ENCODE data around the gene AMIGO3.
"Not testable (repeated sequence)": the region's sequence is repeated elsewhere in the genome, so short reads cannot be mapped to it uniquely, and the experiment has no call there.

AMIGO3 gene

DNA sequence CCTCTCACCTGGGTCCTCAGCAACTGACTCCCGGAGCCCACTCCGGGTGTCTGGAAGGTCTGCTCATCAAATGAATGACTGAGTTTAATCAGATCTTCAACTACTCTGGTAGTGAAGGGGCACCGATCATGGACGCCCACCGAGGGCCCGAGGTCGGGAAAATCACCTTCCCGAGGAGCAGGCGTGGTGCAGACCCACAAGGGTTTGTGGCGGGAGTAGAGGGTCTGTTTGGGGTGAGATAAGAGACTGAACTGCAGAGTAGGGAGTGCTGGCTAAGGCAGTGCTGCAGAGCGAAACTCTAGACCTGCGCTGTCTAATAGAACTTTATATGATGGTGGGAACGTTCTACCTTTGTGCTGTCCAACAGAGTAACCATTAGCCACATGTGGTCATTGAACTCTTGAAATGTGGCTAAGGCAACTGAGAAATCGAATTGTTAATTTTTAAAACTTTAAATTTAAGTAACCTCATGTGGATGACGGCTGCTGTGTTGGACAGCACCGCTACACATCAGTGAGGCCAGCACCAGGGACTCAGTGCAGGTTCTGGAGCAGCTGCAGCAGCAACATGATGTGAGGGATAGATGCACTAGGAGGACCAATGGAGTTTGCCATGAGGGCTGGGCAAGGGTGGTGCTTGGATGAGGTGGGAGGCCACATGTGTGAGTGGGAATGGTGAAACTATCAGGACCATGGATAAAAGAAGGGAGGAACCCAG lies 29.4 kb downstream of the AMIGO3 start:
- not testable (repeated sequence) for H3K9me3 Mint-ChIP-seq; H3K27me3 Mint-ChIP-seq; H3K36me3 Mint-ChIP-seq (ENCODE audit: low read depth)
- Mint-ChIP-seq H3K4me1 (ENCODE audit: low read depth) (peaks cover 48% of the 10 kb centered on the region), H3K27ac (peak overlapping the region; percentile 95), H3K4me3 (peak overlapping the region; percentile 96)

GRCh38 chr3:49689046-49689907 lies 30.2 kb downstream of the AMIGO3 start, which contains the start of the genes MST1 and RNF123:
MST1 (minus strand) TSS chr3:49689474; CDS start chr3:49688691, 783 bp downstream.
RNF123 (plus strand) TSS chr3:49689557; CDS start chr3:49691166, 1,609 bp downstream.
- Mint-ChIP-seq H3K4me1 (ENCODE audit: low read depth) (peaks cover 48% of the 10 kb centered on the region), H3K36me3 (ENCODE audit: low read depth) (no peaks in the 10 kb centered on the region), H3K27ac (peak within 1 kb of the TSS; percentile 95), H3K4me3 (peak within 1 kb of the TSS; percentile 96), H3K9me3 (no peaks in the 10 kb centered on the region), H3K27me3 (no peaks in the 10 kb centered on the region)

DNA sequence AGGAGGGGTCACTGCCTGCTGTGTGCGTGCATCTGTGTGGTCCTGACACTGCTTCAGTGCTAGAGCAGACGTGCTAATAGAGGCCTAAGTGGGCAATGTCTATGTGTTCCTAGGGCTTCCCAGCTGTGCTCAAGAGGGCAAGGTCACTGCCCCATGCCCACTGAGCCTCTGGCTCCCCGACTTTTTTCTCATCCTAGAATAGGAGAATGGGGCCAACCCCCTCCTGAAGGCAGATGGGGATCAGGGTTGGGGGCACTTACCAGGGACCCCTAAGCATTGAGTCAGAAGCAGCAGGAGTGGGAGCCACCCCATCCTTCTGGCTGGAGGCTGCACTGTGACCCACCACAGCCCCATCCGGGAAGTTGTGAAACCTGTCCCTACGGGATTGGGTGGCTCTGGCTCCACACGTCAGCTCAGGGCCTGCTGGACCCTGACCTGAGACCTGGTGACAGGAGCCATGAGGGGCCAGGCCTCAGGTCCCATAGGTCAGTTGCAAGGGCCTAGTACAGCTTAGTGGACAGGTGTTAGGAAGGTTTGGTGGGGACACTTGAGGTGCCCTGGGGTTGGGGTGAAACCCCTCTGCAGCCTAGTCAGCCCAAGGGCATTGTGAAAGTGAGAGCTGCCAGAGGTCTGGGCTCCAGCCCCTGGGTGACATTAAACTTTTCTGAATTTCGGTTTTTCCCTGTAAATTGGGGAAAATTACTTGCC lies 31.0 kb downstream of the AMIGO3 start:
- Mint-ChIP-seq H3K27ac (peak overlapping the region; percentile 95), H3K4me3 (peak overlapping the region; percentile 96), H3K4me1 (ENCODE audit: low read depth) (peaks cover 44% of the 10 kb centered on the region)
- not testable (repeated sequence) for H3K36me3 Mint-ChIP-seq (ENCODE audit: low read depth); H3K27me3 Mint-ChIP-seq; H3K9me3 Mint-ChIP-seq

GRCh38 chr3:49687424-49687795 lies 32.1 kb downstream of the AMIGO3 start:
- H3K27ac Mint-ChIP-seq; H3K9me3 Mint-ChIP-seq; H3K36me3 Mint-ChIP-seq (ENCODE audit: low read depth); H3K4me3 Mint-ChIP-seq; H3K27me3 Mint-ChIP-seq: not testable (repeated sequence)
- peaks cover 40% of the 10 kb centered on the region for H3K4me1 Mint-ChIP-seq (ENCODE audit: low read depth)

GRCh38 chr3:49686769-49687423 lies 32.6 kb downstream of the AMIGO3 start:
- not testable (repeated sequence) for H3K36me3 Mint-ChIP-seq (ENCODE audit: low read depth); H3K9me3 Mint-ChIP-seq; H3K27ac Mint-ChIP-seq; H3K27me3 Mint-ChIP-seq; H3K4me3 Mint-ChIP-seq
- H3K4me1 Mint-ChIP-seq (ENCODE audit: low read depth) = peaks cover 40% of the 10 kb centered on the region

DNA sequence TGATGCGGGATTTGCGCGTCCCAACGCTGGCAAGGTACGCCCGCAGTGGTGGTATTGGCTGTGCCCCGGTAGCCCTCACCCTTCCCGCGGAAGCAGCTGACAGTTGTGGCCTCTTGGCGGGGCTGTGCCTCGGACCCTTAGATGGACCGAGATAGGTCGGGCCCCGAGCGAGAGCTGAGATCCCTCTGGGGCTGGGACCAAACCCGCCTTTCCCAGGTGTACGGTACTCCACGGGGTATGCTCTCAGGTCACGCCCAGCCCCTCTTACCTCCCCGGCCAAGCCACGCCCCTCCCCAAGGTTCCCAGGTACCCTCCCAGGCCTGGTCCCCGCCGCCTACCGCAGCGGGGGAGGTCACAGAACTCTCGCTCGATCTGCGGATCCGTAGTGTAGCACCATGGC lies 33.1 kb downstream of the AMIGO3 start:
- peaks cover 39% of the 10 kb centered on the region for H3K4me1 Mint-ChIP-seq (ENCODE audit: low read depth)
- H3K4me3 Mint-ChIP-seq = peak overlapping the region; percentile 35
- not testable (repeated sequence) for H3K27ac Mint-ChIP-seq; H3K9me3 Mint-ChIP-seq; H3K36me3 Mint-ChIP-seq (ENCODE audit: low read depth); H3K27me3 Mint-ChIP-seq

DNA sequence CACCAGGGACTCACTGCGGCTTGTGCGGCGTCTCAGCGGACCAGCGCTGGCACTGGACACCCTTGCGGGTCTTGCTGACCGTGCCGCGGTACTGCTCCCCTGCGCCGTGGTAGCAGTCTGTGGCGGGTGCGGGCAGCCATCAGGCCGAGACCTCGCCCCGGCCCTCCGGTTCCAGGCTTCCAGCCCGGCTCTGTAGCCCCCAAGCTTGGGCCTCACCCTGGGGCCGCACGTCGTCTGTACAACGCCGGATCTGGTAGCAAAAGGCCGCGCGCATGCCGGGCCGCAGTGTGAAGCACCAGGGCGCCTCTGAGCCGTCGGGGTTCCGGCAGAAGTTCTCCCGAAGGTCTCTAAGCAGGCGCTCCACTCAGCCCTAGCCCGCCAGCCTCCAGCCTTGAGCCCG lies 33.6 kb downstream of the AMIGO3 start:
- H3K4me1 Mint-ChIP-seq (ENCODE audit: low read depth) = peaks cover 34% of the 10 kb centered on the region
- not testable (repeated sequence) for H3K36me3 Mint-ChIP-seq (ENCODE audit: low read depth); H3K27me3 Mint-ChIP-seq; H3K27ac Mint-ChIP-seq; H3K4me3 Mint-ChIP-seq; H3K9me3 Mint-ChIP-seq

GRCh38 chr3:49685103-49685502 lies 34.4 kb downstream of the AMIGO3 start:
- not testable (repeated sequence) for H3K4me3 Mint-ChIP-seq, H3K27ac Mint-ChIP-seq, H3K9me3 Mint-ChIP-seq, H3K27me3 Mint-ChIP-seq
- Mint-ChIP-seq H3K36me3 (ENCODE audit: low read depth) (peaks cover 11% of the 10 kb centered on the region), H3K4me1 (ENCODE audit: low read depth) (peaks cover 27% of the 10 kb centered on the region)

- not testable (repeated sequence) for H3K27ac Mint-ChIP-seq, H3K27me3 Mint-ChIP-seq, H3K4me3 Mint-ChIP-seq, H3K9me3 Mint-ChIP-seq
- Mint-ChIP-seq H3K4me1 (ENCODE audit: low read depth) (peaks cover 21% of the 10 kb centered on the region), H3K36me3 (ENCODE audit: low read depth) (peaks cover 18% of the 10 kb centered on the region)
Observed at GRCh38 chr3:49684453-49684852, 35.0 kb downstream of the AMIGO3 start.

GRCh38 chr3:49683162-49683561 lies 36.3 kb downstream of the AMIGO3 start:
- Mint-ChIP-seq H3K4me1 (ENCODE audit: low read depth) (peaks cover 11% of the 10 kb centered on the region), H3K27ac (no peak overlapping the region), H3K4me3 (no peak overlapping the region), H3K36me3 (ENCODE audit: low read depth) (peaks cover 20% of the 10 kb centered on the region), H3K9me3 (no peaks in the 10 kb centered on the region), H3K27me3 (no peaks in the 10 kb centered on the region)

GRCh38 chr3:49681543-49681942 lies 37.9 kb downstream of the AMIGO3 start:
- H3K4me3 Mint-ChIP-seq = no peak overlapping the region
- H3K27ac Mint-ChIP-seq = no peak overlapping the region
- H3K4me1 Mint-ChIP-seq (ENCODE audit: low read depth) = peaks cover 4% of the 10 kb centered on the region
- H3K27me3 Mint-ChIP-seq = no peaks in the 10 kb centered on the region
- peaks cover 33% of the 10 kb centered on the region for H3K36me3 Mint-ChIP-seq (ENCODE audit: low read depth)
- H3K9me3 Mint-ChIP-seq = no peaks in the 10 kb centered on the region

GRCh38 chr3:49681232-49681522 lies 38.3 kb downstream of the AMIGO3 start:
- no peak overlapping the region for H3K4me3 Mint-ChIP-seq
- H3K9me3 Mint-ChIP-seq = no peaks in the 10 kb centered on the region

DNA sequence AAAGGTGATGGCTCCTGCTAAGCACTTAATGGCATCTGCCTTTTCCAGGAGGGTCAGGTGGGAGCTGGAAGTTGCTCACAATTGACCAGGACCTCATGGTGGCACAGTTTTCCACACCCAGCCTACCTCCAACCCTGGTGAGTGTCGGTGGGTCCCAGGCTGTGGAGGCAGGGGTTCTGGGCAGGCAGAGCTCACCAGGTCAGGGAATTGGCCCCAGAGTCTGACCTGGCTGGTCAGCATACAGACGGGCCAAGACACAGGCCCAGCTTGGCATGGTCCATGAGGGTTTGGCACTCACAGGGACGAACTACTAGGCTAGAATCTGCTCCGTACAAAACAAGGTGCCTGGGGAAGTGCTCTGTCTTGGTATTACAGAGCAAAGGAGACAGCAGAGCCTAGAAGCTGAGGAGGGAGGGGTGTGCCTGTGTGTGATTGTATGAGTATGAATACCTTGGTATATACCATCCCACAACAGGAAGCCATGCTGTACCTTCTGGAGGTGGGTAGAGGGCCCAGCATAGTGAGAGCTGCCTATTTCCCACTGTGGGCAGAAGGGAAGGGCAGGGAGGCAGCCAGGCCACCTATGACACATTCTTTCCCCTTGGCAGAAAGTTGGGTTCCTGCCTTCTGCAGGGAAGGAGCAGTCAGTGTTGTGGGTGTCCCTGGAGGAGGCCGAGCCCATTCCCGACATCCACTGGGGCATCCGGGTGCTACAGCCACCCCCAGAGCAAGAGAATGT lies 38.8 kb downstream of the AMIGO3 start:
- Mint-ChIP-seq H3K4me3 (no peak overlapping the region), H3K27ac (no peak overlapping the region), H3K9me3 (no peaks in the 10 kb centered on the region), H3K36me3 (ENCODE audit: low read depth) (peaks cover 41% of the 10 kb centered on the region), H3K27me3 (no peaks in the 10 kb centered on the region), H3K4me1 (ENCODE audit: low read depth) (peaks cover 11% of the 10 kb centered on the region)

More at GRCh38 chr3:49681232-49681522, 38.3 kb downstream of the AMIGO3 start:
- peaks cover 6% of the 10 kb centered on the region for H3K4me1 Mint-ChIP-seq (ENCODE audit: low read depth)
- H3K27ac Mint-ChIP-seq = no peak overlapping the region
- peaks cover 36% of the 10 kb centered on the region for H3K36me3 Mint-ChIP-seq (ENCODE audit: low read depth)
- no peaks in the 10 kb centered on the region for H3K27me3 Mint-ChIP-seq

DNA sequence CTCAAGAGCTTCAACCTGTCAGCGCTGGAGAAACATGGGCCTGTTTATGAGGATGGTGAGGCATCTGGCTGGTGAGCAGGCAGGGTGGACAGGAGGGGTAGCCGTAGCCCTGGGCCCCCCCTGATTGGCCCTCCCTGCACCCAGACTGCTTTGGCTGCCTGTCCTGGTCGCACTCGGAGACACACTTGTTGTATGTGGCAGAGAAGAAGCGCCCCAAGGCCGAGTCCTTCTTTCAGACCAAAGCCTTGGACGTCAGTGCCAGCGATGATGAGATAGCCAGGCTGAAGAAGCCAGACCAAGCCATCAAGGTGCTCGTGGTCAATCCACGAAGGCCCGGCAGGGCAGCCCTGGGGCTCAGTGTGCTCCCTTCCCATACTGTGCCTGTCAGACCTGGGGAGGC lies 43.6 kb downstream of the AMIGO3 start:
- Mint-ChIP-seq H3K27ac (no peak overlapping the region), H3K9me3 (no peaks in the 10 kb centered on the region), H3K4me1 (ENCODE audit: low read depth) (peaks cover 33% of the 10 kb centered on the region), H3K27me3 (no peaks in the 10 kb centered on the region), H3K4me3 (no peak overlapping the region), H3K36me3 (ENCODE audit: low read depth) (peaks cover 34% of the 10 kb centered on the region)
